ENCODE measurements around the gene CACNA1C.

The CACNA1C gene

DNA sequence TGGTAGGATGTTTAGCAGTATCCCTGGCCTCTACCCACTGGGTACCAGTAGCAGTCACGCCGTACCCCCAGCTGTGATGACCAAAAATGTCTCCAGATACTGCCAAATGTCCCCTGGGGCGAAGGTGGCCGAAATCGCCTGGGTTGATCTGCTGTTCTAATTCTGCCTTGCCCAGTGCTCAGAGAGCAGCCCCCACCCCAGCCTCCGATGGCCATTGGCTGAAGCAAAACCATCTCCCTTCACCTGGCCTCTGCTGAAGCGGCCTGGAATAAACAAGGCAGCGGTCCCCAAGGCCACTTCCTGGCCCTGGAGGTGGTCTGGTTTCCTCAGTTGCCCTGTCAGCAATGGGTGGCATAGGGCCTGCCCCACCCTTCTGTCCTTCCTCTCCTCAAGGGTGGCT lies 298.4 kb downstream of the CACNA1C start:
- DNase-seq: no peak

DNA sequence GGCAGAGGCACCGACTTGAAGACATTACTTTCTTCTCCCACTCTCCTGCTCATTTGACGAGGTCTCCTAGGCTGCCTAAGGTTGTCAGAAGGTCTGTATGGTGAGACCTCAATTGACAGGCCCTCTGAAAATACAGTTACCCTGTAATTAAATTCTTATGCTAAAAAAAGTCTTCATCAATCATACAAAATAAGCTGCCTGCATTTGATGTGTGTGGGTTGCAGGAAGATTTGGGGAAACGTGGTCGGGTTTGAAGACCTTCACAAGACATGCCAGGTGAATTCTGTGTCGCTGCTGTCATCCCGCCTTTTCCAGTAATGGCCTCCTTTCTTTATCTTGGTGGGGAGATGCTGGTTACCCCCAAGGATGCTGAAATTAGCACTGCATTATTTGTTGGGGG lies 299.4 kb downstream of the CACNA1C start:
- DNase-seq: no peak

DNA sequence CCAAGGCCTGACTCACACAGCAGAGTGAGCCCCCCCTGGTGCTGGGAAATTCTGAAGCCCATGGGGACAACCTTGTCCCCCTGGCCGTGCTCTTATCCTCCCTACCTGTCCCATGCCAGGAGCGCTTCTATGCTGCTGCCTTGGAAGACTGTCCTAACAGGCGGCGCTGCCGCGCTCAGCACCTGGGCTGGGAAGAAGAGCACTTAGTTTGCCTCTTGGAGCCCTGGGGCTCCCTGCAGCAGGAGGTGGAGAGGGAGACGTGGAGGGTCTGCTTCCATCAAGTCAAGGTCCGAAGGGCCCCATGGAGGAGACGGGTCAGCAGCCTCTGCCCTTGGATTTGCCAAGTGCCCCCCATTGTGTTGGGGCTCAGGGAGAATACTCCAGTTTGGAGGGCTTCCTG lies 300.5 kb downstream of the CACNA1C start:
- no peak for DNase-seq

DNA sequence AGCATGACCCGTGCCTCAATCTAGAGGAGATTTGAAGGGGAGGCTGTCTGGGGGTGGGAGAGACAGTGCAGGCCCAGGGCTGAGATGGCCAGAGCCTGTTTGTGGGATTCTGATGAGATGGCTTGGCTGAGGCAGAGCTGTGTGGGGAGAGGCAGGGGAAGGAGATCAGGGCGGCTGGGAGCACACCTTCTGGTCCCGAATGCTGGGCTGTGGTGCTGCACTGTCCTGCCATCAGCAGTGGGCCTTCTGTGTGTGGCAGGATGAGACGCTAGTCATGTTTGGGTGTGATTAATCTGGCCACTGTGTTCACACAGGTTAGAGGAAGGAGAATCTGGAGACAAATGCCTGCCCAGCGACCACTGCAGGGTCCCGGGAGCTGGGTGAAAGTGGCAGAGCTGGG lies 300.9 kb downstream of the CACNA1C start:
- DNase-seq: no peak

DNA sequence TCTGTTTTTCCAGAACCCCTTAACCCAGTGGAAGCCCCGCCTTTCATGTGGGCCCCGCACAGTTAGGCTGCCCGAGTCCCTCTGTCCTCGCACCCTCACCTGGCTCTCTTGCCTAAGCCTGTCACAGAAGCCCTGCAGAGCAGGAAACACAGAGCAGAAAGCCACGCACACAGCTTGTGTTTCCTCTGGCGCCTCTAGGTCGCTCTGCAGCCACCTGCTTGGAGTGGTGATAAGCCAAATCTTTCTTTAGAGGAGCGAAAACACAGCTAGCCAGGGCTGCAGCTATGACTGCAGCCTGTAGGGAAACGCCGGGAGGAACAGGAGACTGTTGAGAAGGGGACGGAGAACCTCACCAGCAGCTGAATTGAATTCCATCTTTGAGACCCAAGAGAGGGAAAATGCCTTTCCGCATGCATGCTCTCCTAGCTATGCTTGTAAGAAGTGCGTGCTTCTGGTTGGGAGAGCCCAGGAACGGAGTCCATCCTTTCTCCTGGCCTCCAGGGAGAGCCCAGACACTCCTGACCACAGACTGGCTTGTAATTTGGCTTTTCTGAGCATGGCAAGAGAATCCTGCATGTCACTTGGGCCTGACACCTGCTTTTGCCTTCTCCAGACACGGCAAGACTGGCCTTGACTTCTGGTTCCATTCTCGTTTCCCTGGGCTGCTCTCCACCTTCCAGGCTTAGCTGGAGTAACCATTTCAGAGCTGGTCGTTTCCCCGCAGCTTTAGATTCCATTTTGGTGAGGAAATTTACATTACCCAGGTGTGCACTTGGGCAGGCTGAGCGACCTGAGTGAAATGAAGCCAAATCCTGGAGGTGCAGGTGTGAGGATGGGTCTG lies 301.6 kb downstream of the CACNA1C start:
- no peak for DNase-seq

DNA sequence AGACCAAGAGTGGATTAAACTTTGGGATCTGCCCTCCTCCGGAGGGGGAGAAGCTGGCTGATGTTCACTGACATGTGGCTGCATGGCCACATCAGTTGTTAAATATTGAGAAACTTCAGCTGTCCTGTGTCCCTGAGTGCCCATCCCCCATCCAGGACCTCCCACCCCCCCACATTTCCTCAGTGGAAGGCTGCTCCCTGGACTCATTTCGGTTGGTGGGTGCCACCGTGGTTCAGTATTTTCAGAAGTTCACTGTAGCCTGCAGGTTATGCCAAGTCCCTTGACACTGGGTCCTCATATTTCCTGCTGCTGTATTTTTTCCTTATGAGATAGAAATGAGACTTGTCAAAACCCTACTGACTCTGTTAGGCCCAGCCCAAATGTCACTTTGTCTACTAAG lies 302.4 kb downstream of the CACNA1C start:
- DNase-seq: no peak

DNA sequence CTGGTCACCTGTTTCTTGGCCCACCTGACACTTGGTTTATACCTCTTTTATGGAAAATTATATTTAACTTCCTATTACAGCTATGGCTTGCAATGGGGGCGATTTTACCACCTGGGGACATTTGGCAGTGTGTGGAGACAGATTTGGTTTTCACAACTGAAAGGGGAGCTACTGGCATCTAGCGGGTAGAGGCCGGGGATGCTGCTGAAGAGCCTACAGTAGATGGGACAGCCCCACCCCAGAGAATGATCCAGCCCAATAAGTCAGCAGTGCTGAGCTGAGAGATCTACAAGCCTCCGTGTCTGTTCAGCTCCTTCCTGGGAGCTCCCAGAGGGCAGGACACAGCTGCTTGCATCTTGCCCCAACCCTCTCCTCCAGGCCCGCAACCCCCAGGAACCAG lies 302.8 kb downstream of the CACNA1C start:
- no peak for DNase-seq

DNA sequence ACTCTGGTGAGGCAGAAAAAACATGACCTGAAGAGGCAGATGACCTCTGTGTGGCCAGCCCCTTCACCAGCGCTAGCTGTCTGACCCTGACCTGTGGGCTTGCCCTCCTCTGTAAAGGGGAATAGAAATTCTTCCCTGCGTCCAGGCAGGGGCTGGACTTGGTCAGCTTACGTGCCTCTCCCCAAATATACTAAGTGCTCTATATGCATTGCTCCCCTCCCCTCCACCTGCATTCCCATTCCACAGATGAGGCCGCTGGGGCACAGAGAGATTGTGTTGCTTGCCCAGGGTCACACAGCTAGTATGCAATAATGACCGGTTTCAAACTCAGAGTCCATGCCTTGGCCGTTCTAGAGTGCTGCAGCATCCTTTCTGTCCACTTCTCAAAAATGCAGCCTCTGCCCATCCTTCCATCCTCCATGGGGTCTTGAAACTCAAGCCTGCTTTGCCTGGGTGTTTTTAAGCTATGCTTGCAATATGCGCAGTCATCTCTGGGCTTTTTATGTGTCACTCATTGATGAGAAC lies 303.9 kb downstream of the CACNA1C start:
- no peak for DNase-seq

DNA sequence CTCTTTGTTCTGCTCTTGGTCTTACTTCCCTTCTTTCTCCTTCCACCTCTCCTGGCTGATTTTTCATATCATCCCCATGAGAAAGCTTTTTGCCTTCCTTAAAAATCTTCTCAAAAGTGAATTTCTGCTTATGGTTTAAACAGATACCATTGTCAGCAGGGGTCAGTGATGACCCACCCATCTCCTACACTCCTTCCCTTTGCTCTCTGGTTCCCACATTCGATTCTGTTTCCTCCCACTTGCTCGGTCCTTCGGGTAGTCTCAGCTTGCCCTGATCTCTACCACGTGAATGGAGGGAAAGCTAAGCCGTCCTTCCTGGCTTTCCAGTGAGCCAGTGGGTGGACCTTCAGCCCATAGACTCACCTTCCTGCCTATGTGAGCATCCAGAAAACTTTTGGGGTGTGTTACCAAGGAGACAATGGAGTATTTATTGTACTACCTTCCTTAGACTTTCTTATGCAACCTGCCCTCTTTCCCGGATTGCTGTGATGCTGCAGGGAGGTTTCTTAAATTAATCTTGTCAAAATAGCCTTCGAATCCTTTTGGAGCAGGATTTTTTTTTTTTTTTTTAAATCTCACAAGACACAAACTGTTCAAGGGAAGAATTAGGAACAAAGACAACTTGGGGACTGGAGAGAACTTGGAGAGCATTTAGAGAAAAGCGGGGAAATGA lies 306.3 kb downstream of the CACNA1C start:
- DNase-seq: no peak

DNA sequence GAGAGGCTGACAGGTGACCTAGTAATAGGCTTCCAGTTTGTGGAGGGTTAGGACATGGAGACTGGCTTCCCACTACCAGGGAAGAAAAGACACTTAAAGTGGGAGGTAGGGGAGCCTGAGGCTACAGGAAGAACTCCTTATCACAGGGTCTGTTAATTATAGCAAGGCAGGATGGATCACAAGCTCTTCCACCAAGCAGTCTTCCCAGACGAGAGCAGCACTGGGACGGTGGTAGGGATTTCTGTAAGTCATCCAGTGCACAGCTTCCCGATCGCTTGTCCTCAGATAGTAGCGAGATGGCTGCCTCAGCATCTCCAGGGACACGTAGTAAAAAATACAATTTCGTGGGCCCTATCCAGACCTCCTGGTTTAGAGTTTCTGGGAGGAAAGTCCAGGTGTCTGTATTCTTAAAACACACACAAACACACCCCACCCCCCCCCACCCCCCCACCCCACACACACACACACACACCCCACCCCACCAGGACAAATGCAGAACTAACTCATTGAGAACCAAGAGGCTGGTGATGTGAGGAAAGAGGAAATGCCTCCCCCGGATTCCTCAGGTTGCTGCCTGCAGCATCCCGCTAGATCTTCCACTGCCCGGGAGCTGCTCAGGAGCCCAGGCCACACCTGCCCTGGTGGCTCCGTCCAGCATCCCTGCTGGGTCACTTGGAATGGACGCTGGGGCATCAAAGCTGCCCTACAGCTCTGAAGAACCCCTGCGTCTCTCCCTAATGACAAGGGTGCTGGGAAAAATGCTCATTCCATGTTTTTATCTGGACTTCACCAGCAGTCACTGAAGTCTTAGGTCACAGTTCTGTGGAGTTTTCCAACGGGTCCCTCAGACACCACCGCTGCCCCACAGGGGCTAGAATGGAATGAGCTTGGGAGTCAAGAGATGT lies 307.2 kb downstream of the CACNA1C start:
- no peak for DNase-seq

DNA sequence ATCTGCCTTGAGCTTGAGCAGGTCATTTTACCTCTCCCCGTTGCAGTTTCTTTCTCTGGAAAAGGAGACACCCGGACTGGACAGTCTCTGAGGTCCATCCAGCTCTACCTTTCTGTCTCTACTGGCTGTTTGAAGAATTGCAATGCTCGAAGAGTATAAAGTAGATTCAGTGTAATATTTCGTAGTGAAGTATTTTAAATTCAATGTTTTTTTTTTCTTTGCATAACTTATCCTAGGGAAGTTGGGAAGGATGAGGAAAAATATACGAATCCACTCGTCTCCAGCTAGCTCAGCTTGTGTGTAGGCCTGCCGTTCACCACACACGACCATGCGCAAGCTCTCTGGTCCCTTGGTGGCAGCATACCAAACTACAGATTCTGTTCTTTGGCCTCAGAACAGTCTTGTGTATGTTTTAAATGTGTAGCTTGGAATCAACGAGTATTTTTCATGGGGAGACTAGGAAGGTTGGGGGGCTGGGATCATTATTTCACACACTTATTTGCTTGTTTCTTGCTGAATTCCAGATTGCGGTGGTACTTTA lies 307.9 kb downstream of the CACNA1C start:
- DNase-seq: no peak

DNA sequence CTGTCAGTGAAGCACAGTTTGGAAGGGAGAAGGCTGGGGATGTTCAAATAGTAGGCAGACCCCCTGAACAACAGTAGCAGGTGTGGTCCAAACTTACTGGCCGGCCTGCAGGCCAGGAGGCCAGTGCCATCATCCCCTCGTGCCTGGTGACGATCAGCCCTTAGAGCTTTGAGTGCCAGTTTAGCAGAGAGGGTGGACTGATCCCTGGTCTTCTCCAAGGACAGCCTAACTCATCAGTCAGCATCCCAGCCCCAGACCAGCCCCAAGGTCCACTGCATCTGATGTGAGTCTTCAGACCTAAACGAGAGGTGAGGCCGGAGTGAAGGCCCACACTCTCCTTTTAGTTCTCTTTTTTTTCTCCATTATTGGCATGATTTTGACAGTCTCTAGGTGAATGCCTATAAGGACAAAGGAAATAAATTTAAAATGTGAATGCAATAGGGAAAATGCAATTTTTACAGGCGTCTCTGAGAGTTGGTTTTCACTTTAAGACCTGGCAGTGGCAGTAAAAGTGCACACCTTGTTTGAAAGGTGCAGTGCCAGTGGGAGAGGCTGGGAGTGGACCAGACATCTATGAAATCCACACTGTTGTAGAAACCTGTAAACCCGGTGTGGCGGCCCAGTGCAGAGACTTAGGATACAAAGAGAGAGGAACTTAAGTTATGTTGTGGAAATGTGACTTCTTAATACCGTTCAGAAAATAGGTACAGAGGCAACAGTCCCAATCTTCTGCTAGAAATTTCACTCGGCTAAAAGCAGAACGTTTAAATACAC lies 311.2 kb downstream of the CACNA1C start:
- no peak for DNase-seq

DNA sequence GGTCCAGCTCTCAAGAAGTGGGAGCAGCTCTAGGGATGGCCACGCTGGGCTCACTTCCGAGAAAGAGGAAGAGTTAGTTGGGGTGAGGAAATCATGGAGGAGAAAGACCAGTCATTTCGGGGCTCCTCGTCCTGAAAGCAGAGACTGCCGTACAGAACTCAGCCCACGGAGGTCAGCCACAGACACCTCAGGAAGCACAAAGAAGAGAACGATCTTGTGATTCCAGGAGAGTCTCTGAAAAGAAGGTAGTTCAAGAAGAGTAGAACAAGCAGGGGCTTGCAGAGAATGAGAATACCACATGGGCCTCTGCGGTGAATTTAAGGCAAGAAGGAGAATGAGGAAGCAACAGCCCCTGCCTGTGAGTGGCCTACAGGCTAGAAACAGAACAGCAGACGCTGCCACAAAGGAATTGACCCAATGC lies 311.9 kb downstream of the CACNA1C start:
- DNase-seq: no peak

DNA sequence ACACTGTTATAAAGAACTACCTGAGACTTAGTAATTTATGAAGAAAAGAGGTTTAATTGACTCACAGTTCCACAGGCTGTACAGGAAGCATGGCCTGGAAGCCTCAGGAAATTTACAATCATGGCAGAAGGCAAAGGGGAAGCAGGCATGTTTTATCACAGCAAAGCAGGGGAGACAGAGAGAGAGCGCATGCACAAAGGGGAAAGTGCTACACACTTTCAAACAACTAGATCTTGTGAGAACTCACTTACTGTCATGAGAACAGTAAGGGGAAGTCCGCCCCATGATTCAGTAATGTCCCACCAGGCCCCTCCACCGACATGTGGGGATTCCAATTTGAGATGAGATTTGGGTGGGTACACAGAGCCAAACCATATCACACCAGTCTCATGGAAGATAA lies 313.9 kb downstream of the CACNA1C start:
- DNase-seq: no peak

DNA sequence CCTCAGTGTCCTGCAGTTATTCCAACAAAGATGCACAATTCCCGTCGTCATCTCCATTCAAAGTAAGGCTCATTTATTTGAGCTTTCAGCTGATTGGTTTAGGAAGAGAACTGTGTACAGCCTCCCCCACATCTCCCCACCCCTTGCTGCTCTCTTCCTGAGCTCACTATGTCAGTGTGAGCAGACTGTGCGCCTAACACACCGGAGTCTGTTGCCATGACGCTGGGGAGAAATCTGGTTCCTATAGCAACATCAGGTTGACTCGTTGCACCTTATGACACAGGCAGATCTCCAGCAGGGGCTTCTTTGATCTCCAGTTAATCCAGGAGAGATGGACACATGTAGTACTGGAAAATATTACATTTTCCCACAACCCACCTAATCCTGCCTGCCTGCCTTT lies 319.4 kb downstream of the CACNA1C start:
- no peak for DNase-seq

DNA sequence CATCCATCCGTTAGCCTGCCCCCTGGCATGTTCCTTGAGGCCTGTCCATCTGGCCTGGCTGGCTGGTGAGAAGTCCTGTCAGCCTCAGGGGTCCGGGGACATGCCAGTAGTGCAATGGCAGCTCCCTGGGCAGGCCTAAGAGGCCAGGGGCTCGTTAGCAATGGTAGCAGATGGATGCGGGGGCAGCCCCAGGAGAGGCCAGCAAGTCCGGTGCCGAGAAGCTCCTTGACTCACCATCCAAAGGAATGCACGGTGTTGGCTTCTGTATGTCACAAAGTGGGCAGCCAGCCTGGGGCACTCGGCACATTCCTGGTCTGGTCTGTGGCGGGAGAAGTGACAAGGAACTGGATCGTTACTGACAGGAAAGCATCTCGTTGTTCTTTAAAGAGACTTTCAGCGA lies 319.9 kb downstream of the CACNA1C start:
- DNase-seq: no peak

DNA sequence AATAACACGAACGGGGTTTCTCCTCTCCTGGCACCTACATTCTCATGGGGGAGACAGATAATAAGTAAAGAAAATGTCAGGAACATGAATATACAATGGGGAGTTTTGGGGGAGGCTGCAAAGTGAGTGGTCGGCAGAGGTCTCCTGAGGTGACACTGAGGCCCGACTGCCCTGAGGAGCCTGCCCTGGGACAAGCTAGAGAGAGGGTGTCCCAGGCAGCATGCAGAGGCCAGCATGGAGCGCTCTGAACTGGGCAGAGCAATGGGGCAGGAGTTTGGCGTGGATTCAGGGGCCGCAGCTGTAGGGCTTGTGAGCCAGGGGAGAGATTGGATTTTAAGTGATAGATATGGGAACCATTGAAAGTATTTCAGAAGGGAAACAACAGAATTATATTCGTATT lies 320.5 kb downstream of the CACNA1C start:
- DNase-seq: no peak

DNA sequence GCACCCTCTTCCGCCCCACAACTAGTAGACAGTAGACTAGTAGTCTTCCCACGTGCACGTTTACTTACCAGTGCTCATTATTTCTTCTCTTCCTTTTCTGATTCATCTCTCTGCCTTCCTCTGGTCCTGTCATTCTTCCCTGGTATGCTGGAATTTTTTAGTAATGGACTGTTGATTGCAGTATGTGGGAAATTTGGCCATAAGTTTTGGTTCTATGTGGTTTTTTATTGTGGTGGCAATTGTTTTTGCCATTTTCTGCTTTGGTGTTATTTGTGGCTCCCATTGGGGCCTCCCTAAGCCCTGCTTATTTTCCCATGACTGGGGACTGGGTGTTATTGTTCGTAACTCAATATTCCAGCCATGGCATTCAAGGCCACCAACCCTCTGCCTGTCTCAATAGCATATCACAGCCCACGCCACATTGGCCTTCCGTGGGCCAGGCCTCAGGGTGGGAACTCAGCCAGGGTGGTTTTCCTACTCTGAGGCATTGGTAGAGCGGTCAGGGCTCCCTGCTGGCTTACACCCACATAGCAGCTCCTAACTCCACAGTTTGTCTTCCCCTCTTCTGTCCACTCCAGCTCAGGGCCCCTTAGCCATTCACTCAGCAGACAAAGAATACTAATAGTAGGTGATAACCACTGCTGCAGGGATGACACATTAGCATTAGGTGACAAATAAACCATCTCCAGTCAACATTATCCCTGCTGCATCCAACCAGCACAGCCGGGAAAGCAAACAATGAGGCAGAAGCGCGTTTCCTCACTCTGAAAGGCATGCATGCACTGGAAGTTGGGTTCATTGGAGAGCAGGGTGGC lies 321.5 kb downstream of the CACNA1C start:
- no peak for DNase-seq

DNA sequence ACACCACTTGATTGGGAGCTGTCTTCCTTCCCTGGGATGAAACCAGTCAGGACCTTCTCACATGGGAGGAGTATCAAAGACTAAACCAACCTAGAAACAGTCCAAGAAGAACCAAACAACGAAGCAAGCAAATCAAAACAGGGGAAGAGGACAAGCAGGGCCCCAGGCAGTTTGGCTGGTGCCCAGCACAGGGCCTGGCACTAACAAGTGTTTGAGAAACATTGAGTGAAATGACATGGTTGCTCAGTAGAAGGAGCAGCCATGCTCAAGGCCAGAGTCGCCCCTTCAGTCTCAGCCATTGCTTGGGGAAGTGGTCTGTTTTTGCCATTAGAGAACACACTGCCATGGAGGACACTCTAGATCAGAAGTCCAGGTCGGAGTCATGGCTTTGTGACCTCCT lies 323.1 kb downstream of the CACNA1C start:
- no peak for DNase-seq

DNA sequence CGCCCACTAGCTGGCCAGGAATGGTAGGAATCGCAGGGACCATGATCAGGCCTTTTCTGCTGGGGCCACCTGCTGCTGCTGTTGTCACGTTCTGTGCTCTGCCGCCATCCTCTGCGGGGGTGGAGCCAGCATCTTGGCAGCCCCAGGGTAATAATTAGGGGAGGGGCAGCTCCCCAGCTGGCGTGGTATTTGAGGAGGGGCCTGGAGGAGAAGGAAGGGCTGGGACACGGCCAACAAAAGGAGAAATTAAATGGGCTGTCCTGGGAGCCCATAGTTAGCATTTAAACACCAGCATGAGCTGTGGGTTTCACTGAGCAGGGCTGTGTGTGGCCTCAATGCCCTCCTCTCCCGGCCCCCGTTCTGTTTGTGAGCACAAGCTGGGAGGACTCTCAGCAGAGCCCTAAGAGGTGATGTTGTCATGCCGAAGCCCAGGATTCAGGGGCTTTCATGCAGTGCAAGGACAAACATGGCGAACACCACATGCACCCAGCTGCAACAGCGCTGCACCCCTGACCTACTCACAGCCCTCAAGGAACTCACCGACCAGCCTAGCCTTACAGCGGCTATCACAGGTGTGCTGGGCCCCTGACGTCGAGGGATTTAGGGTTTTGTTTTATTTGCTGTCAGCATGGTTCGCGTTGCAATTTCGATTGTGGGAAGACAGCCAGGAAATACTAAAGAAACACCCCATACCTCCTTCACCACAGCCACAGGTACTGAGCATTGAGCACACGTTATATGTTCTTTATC lies 324.3 kb downstream of the CACNA1C start:
- no peak for DNase-seq
